ENCODE results near the gene ZNF581. TPM values are rescaled to one million over a fixed set of nuclear protein-coding genes. Genes with fewer than 3 reads are reported as not detected.

The ZNF581 gene
- total and polyA plus RNA-seq, 4 donors: 2.1 to 7.3 (median 5.2) TPM

DNA sequence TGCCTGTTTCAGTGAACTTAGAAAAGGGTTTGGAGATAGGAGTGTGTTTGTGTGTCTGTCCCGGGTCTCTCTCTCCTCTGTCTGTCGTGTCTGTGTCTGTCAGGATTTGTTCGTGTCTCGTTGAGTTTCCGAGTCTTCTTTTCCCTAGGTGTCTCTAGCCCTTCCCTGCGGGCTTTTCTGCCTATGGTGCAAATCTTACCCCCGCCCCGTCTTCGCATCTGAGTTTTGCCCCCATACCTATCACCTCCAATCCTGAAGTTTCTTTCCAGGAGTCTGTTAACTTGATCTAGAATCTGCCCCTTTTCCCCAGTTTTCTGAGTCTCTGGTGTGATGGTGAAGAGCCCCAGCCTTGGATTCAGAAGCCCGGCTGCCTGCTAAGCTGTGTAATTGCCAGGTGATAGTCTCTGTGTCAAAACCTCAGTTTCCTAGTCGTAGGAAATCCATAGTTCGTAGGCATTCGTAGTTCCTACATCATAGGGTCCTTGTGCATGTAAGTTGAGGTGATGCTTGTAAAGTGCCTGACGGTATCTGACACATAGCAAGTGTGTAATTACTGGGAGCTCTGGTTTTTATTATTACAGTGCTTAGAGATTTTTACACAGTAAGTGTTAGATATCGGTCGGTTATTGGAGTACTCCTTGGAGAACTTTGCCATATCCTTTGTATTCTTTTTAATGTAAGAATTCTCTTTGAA is 32.4 kb downstream of the ZNF581 start:
- WGBS: 5% methylated on average over 16 of the region's 16 CpGs
- Histone ChIP-seq H3K27ac (ENCODE audit: low read depth in 1 of 2, low read length in 2 of 2) (peak overlapping the region; percentile 80 to 89), H3K36me3 (ENCODE audit: control insufficient read depth in 4 of 4, insufficient read depth in 3 of 4, low read depth in 1 of 4, low read length in 3 of 4) (peaks cover 0 to 29% (median 10%) of the 10 kb centered on the region in 4 donors)

DNA sequence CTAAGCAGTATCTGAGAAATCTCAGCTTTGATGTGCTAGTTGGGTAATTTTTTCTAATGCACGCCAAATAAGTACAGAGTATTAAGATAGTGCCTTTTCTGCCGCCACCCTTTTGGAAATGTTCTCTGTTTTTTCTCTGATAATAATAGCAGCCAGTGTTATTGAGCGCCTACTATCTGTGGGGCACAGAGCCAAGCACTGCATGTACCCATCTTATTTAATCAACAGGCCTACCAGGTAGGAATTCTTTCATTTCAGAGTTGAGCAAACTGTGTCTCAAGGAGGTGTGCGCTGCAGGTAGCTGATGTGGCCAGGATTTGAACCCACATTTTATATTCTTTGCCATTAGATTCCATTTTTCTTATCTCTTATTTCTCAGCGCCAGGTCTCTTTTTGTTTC is 32.9 kb downstream of the ZNF581 start:
- peak overlapping the region; percentile 80 to 89 for H3K27ac ChIP-seq (ENCODE audit: low read depth in 1 of 2, low read length in 2 of 2)
- peaks cover 12 to 74% (median 66%) of the 10 kb centered on the region in 4 donors for H3K4me1 ChIP-seq (ENCODE audit: control insufficient read depth in 4 of 4, insufficient read depth in 4 of 4, low read length in 3 of 4)

More for the DNA sequence above, 32.4 kb downstream of the ZNF581 start:
- Histone ChIP-seq H3K9ac (ENCODE audit: low read depth in 1 of 2, low read length in 2 of 2) (peak overlapping the region; percentile 76 to 95), H3K27me3 (ENCODE audit: control insufficient read depth in 4 of 4, insufficient read depth in 4 of 4, low read length in 3 of 4) (no peaks in the 10 kb centered on the region), H3K4me3 (ENCODE audit: low read depth in 1 of 3, low read length in 3 of 3) (peak overlapping the region; percentile 79 to 99 (median 95)), H3K4me1 (ENCODE audit: control insufficient read depth in 4 of 4, insufficient read depth in 4 of 4, low read length in 3 of 4) (peaks cover 10 to 68% (median 62%) of the 10 kb centered on the region in 4 donors), H3K9me3 (ENCODE audit: control insufficient read depth in 4 of 4, low read length in 3 of 4) (no peaks in the 10 kb centered on the region)
- TF ChIP-seq NR2F2 (IDR thresholded peaks at IDR 0.05): no peak
- TF ChIP-seq FOXA1 (IDR thresholded peaks at IDR 0.05): no peak
- no peak for TF ChIP-seq JUND (IDR thresholded peaks at IDR 0.05)
- TF ChIP-seq HNF4G (IDR thresholded peaks at IDR 0.05): no peak
- TF ChIP-seq TAF1 (conservative IDR thresholded peaks at IDR 0.05): no peak
- no peak for TF ChIP-seq RXRA (IDR thresholded peaks at IDR 0.05)
- TF ChIP-seq, protein P1, sequence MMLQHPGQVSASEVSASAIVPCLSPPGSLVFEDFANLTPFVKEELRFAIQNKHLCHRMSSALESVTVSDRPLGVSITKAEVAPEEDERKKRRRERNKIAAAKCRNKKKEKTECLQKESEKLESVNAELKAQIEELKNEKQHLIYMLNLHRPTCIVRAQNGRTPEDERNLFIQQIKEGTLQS (IDR thresholded peaks at IDR 0.05): no peak
- TF ChIP-seq YY1 (IDR thresholded peaks at IDR 0.05): no peak
- TF ChIP-seq RAD21 (IDR thresholded peaks at IDR 0.05): no peak
- TF ChIP-seq, protein P2, sequence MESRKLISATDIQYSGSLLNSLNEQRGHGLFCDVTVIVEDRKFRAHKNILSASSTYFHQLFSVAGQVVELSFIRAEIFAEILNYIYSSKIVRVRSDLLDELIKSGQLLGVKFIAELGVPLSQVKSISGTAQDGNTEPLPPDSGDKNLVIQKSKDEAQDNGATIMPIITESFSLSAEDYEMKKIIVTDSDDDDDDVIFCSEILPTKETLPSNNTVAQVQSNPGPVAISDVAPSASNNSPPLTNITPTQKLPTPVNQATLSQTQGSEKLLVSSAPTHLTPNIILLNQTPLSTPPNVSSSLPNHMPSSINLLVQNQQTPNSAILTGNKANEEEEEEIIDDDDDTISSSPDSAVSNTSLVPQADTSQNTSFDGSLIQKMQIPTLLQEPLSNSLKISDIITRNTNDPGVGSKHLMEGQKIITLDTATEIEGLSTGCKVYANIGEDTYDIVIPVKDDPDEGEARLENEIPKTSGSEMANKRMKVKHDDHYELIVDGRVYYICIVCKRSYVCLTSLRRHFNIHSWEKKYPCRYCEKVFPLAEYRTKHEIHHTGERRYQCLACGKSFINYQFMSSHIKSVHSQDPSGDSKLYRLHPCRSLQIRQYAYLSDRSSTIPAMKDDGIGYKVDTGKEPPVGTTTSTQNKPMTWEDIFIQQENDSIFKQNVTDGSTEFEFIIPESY (IDR thresholded peaks at IDR 0.05): no peak
- TF ChIP-seq, protein P3, sequence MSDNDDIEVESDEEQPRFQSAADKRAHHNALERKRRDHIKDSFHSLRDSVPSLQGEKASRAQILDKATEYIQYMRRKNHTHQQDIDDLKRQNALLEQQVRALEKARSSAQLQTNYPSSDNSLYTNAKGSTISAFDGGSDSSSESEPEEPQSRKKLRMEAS (IDR thresholded peaks at IDR 0.05): no peak
- no peak for TF ChIP-seq EGR1 (IDR thresholded peaks at IDR 0.05; ENCODE audit: low read depth in 2 of 2)
- TF ChIP-seq SP1 (IDR thresholded peaks at IDR 0.05): no peak
- TF ChIP-seq FOXA2 (IDR thresholded peaks at IDR 0.05): no peak
- no peak for DNase-seq (ENCODE audit: low spot score)

More for the DNA sequence above, 32.9 kb downstream of the ZNF581 start:
- peak overlapping the region; percentile 76 to 95 for H3K9ac ChIP-seq (ENCODE audit: low read depth in 1 of 2, low read length in 2 of 2)
- H3K36me3 ChIP-seq (ENCODE audit: control insufficient read depth in 4 of 4, insufficient read depth in 3 of 4, low read depth in 1 of 4, low read length in 3 of 4): peaks cover 3 to 31% (median 10%) of the 10 kb centered on the region in 4 donors
- no peaks in the 10 kb centered on the region for H3K27me3 ChIP-seq (ENCODE audit: control insufficient read depth in 4 of 4, insufficient read depth in 4 of 4, low read length in 3 of 4)
- TF ChIP-seq, protein P4, sequence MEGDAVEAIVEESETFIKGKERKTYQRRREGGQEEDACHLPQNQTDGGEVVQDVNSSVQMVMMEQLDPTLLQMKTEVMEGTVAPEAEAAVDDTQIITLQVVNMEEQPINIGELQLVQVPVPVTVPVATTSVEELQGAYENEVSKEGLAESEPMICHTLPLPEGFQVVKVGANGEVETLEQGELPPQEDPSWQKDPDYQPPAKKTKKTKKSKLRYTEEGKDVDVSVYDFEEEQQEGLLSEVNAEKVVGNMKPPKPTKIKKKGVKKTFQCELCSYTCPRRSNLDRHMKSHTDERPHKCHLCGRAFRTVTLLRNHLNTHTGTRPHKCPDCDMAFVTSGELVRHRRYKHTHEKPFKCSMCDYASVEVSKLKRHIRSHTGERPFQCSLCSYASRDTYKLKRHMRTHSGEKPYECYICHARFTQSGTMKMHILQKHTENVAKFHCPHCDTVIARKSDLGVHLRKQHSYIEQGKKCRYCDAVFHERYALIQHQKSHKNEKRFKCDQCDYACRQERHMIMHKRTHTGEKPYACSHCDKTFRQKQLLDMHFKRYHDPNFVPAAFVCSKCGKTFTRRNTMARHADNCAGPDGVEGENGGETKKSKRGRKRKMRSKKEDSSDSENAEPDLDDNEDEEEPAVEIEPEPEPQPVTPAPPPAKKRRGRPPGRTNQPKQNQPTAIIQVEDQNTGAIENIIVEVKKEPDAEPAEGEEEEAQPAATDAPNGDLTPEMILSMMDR (IDR thresholded peaks at IDR 0.05; ENCODE audit: low read depth, low read length, missing input control): peak; percentile 36
- peak in 1 of 2 donors; percentile 15 for TF ChIP-seq RXRA (IDR thresholded peaks at IDR 0.05)
- TF ChIP-seq, protein P5, sequence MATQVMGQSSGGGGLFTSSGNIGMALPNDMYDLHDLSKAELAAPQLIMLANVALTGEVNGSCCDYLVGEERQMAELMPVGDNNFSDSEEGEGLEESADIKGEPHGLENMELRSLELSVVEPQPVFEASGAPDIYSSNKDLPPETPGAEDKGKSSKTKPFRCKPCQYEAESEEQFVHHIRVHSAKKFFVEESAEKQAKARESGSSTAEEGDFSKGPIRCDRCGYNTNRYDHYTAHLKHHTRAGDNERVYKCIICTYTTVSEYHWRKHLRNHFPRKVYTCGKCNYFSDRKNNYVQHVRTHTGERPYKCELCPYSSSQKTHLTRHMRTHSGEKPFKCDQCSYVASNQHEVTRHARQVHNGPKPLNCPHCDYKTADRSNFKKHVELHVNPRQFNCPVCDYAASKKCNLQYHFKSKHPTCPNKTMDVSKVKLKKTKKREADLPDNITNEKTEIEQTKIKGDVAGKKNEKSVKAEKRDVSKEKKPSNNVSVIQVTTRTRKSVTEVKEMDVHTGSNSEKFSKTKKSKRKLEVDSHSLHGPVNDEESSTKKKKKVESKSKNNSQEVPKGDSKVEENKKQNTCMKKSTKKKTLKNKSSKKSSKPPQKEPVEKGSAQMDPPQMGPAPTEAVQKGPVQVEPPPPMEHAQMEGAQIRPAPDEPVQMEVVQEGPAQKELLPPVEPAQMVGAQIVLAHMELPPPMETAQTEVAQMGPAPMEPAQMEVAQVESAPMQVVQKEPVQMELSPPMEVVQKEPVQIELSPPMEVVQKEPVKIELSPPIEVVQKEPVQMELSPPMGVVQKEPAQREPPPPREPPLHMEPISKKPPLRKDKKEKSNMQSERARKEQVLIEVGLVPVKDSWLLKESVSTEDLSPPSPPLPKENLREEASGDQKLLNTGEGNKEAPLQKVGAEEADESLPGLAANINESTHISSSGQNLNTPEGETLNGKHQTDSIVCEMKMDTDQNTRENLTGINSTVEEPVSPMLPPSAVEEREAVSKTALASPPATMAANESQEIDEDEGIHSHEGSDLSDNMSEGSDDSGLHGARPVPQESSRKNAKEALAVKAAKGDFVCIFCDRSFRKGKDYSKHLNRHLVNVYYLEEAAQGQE (IDR thresholded peaks at IDR 0.05): no peak
- peak; percentile 8 to 40 for TF ChIP-seq RAD21 (IDR thresholded peaks at IDR 0.05)
- WGBS: 30% methylated on average over 5 of the region's 5 CpGs
- DNase-seq (ENCODE audit: low spot score): no peak
- no peaks in the 10 kb centered on the region for H3K9me3 ChIP-seq (ENCODE audit: control insufficient read depth in 4 of 4, low read length in 3 of 4)
- peak overlapping the region; percentile 79 to 99 (median 95) for H3K4me3 ChIP-seq (ENCODE audit: low read depth in 1 of 3, low read length in 3 of 3)

All from liver (tissue), 9 donors.